ENCODE results near the gene IFIH1.

- no peak for TF ChIP-seq EZH2phosphoT487 (IDR thresholded peaks at IDR 0.05; ENCODE audit: low read length)
- TF ChIP-seq CTCF (IDR thresholded peaks at IDR 0.05; ENCODE audit: low read length), result no peak
Measured at GRCh38 chr2:162316590-162316989, 1.9 kb downstream of the IFIH1 start.
